ENCODE results near the gene DNAJB7. TPM values are rescaled to one million over a fixed set of nuclear protein-coding genes. Genes with fewer than 3 reads are reported as not detected.
A peak's percentile ranks its signal among the peaks of the same experiment; 100 is the strongest.

The DNAJB7 gene
- total and polyA plus RNA-seq, 2 donors (not counting 1 experiment from before 2014, with no cell fraction given): not detected

DNA sequence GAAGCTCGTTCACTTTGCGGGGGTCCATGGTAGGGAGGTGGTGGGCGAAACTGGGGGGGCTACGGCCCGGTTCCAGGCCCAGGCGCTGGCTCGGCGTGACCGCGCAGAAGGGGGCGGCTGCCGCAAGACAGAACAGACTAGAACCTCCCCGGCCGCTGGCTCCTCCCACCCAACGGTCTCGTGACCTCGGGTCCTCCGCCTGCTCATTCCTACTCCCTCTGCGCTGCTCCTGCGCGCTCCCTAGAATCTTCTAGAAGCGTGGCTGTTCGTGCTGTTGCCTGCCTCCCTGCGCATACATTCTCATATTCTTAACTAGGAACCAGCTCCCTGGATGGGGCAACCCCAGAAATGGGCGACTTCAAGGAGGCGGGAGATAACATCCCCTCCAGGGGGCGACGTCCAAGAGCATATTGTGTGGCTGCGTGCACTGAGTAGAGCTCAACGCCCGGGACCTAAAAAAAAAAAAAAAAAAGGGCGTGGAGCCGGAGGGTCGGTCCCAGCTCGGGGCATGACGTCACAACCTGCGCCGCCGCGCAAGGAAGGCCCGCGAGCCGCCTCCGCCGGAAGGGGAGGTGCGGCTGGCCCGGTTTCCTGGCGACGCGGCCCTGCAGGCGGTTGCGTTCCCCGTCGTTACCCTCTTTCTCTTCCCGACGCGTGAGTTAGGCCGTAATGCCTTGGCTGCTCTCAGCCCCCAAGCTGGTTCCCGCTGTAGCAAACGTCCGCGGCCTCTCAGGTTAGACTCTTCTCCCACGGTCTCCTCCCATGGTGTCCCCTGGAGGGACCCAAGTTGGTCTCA lies 5.2 kb downstream of the DNAJB7 start, which contains the start of the genes ST13 and XPNPEP3:
Gene ST13 (minus strand): TSS at position 127 of the 796 bp plus-strand sequence. CDS start 99 bp downstream, at position 28.
Gene XPNPEP3 (plus strand): TSS at position 636 of the 796 bp plus-strand sequence. CDS start 34 bp downstream, at position 670.
- H3K9ac ChIP-seq (ENCODE audit: insufficient read depth, low read length): peak within 1 kb of the TSS; percentile 89
- peak within 1 kb of the TSS; percentile 90 for H3K4me2 ChIP-seq (ENCODE audit: extremely low read depth, insufficient read depth, low read length)
- peak within 1 kb of the TSS; percentile 71 for H2AFZ ChIP-seq (ENCODE audit: low read length)
- peak within 1 kb of the TSS; percentile 93 for H3K27ac ChIP-seq (ENCODE audit: insufficient read depth, low read length)
- peaks cover 3% of the 10 kb centered on the region for H3K4me1 ChIP-seq (ENCODE audit: control insufficient read depth, extremely low read depth, insufficient read depth, low read length)
- peaks cover 83% of the 10 kb centered on the region for H3K79me2 ChIP-seq (ENCODE audit: control insufficient read depth, insufficient read depth, low read length)
- peak within 1 kb of the TSS; percentile 59 to 99 (median 86) for H3K4me3 ChIP-seq (replicated peaks in 1 of 4; ENCODE audit: control extremely low read depth in 1 of 4, insufficient read depth in 1 of 4, low read depth in 3 of 4, low read length in 4 of 4)
- no peak for TF ChIP-seq EZH2 (IDR thresholded peaks at IDR 0.05; ENCODE audit: low read length, missing control alignments)
- TF ChIP-seq, protein P1, sequence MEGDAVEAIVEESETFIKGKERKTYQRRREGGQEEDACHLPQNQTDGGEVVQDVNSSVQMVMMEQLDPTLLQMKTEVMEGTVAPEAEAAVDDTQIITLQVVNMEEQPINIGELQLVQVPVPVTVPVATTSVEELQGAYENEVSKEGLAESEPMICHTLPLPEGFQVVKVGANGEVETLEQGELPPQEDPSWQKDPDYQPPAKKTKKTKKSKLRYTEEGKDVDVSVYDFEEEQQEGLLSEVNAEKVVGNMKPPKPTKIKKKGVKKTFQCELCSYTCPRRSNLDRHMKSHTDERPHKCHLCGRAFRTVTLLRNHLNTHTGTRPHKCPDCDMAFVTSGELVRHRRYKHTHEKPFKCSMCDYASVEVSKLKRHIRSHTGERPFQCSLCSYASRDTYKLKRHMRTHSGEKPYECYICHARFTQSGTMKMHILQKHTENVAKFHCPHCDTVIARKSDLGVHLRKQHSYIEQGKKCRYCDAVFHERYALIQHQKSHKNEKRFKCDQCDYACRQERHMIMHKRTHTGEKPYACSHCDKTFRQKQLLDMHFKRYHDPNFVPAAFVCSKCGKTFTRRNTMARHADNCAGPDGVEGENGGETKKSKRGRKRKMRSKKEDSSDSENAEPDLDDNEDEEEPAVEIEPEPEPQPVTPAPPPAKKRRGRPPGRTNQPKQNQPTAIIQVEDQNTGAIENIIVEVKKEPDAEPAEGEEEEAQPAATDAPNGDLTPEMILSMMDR (conservative IDR thresholded peaks at IDR 0.05 in 1 of 2, IDR thresholded peaks at IDR 0.05 in 1 of 2; ENCODE audit: low read depth in 1 of 2, low read length in 2 of 2): peak in 1 of 2 donors; percentile 23
- no peaks in the 10 kb centered on the region for H3K9me3 ChIP-seq (ENCODE audit: control insufficient read depth, insufficient read depth, low read depth, low read length)
- no peaks in the 10 kb centered on the region for H4K20me1 ChIP-seq (ENCODE audit: control insufficient read depth, extremely low read depth, insufficient read depth, low read length)
- no peaks in the 10 kb centered on the region for H3K27me3 ChIP-seq (ENCODE audit: control insufficient read depth, insufficient read depth, low read length)
- DNase-seq (ENCODE audit: low read depth in 2 of 2): peak; percentile 94 to 96
- H3K36me3 ChIP-seq (ENCODE audit: control insufficient read depth, insufficient read depth, low read length): no peaks in the 10 kb centered on the region

DNA sequence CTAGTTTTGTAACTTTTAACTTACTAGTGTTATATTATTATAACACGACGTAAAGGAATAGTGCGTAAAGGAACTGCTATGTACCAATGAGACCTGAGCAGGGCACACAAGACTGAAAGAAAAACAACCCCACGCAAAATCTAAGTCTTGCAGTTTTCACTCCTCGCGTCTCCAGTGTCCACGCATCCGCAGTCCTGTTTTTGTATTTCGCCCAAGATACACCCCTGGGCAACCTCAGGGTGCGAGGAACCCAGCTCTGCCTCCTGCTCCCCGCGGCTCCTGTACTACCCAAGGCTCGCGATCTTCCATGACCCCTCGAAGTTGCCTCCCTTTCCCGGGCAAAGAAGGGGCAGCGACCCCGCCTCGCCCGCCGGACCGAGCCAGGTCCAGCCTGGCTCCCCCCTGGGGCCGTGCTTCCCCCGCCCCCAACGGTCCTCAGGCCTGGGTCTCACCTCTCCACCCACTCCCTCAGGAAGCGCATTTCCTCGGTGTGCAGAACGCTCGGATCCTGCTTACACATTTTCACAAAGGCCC lies 5.9 kb downstream of the DNAJB7 start:
- Histone ChIP-seq H3K4me2 (ENCODE audit: extremely low read depth, insufficient read depth, low read length) (peak overlapping the region; percentile 76), H3K4me1 (ENCODE audit: control insufficient read depth, extremely low read depth, insufficient read depth, low read length) (peaks cover 3% of the 10 kb centered on the region), H3K27me3 (ENCODE audit: control insufficient read depth, insufficient read depth, low read length) (no peaks in the 10 kb centered on the region), H4K20me1 (ENCODE audit: control insufficient read depth, extremely low read depth, insufficient read depth, low read length) (no peaks in the 10 kb centered on the region), H3K9me3 (ENCODE audit: control insufficient read depth, insufficient read depth, low read depth, low read length) (no peaks in the 10 kb centered on the region), H2AFZ (ENCODE audit: low read length) (peak overlapping the region; percentile 35), H3K9ac (ENCODE audit: insufficient read depth, low read length) (peak overlapping the region; percentile 89), H3K27ac (ENCODE audit: insufficient read depth, low read length) (peak overlapping the region; percentile 93), H3K79me2 (ENCODE audit: control insufficient read depth, insufficient read depth, low read length) (peaks cover 90% of the 10 kb centered on the region), H3K36me3 (ENCODE audit: control insufficient read depth, insufficient read depth, low read length) (no peaks in the 10 kb centered on the region), H3K4me3 (replicated peaks in 1 of 4; ENCODE audit: control extremely low read depth in 1 of 4, insufficient read depth in 1 of 4, low read depth in 3 of 4, low read length in 4 of 4) (peak overlapping the region; percentile 59 to 99 (median 86))
- TF ChIP-seq, protein P1 (conservative IDR thresholded peaks at IDR 0.05 in 1 of 2, IDR thresholded peaks at IDR 0.05 in 1 of 2; ENCODE audit: low read depth in 1 of 2, low read length in 2 of 2): no peak
- no peak for TF ChIP-seq EZH2 (IDR thresholded peaks at IDR 0.05; ENCODE audit: low read length, missing control alignments)
- DNase-seq (ENCODE audit: low read depth in 2 of 2): peak; percentile 29 to 38

Data from fibroblast of lung (primary cell).